Placental epithelial cell (primary cell): Measurements from ENCODE around the gene PRPSAP1. TPM values are rescaled to one million over a fixed set of nuclear protein-coding genes. Genes with fewer than 3 reads are reported as not detected.

Experiments
- small RNA-seq: library from RNA; depleted of rRNA; stranded (forward); fragments of <200 nt; gene quantifications from one replicate; pipeline ENCODE3, GENCODE V24; 2012
- total RNA-seq: library from RNA; depleted of rRNA; stranded (reverse); fragments of >200 nt; gene quantifications from 2 replicates; pipeline ENCODE4 v1.2.3, GENCODE V29; 2012

PRPSAP1 gene
- 76.9 and 231 TPM in 2 replicates for total RNA-seq

GRCh38 chr17:76353599-76354316 is at the start of gene PRPSAP1:
PRPSAP1 (minus strand) TSS chr17:76353916; CDS start chr17:76353703, 213 bp downstream.

GRCh38 chr17:76384222-76384986 is 30.7 kb upstream of the PRPSAP1 start, which contains the start of gene SPHK1:
SPHK1 (plus strand) TSS chr17:76384609; CDS start chr17:76385645, 1,036 bp downstream.

GRCh38 chr17:76307966-76308338 is 45.8 kb downstream of the PRPSAP1 start, which contains the start of gene QRICH2:
QRICH2 (minus strand) TSS chr17:76308276; CDS start chr17:76307998, 278 bp downstream.

GRCh38 chr17:76264755-76265623 is 88.7 kb downstream of the PRPSAP1 start, which contains the start of gene UBALD2:
UBALD2 (plus strand) TSS chr17:76265348; CDS start chr17:76265506, 158 bp downstream.

Small RNA genes lying within 50 kb of the gene (small RNA-seq; reads per million reads assigned to genes)
- not detected for gene RF00019
- not detected for gene RNU6-24P

Other genes starting within 250 kb of the PRPSAP1 start
- 0.22 TPM in 1 of 2 replicates, not detected in the other for gene FOXJ1, start 212.7 kb downstream of the PRPSAP1 start, total RNA-seq
- 0.22 and 0.79 TPM in 2 replicates for gene RNF157, start 113.4 kb downstream of the PRPSAP1 start, total RNA-seq
- 2.7 and 4.9 TPM in 2 replicates for gene UBALD2, start 88.6 kb downstream of the PRPSAP1 start, total RNA-seq
- 3.8 and 12.2 TPM in 2 replicates for gene QRICH2, start 45.6 kb downstream of the PRPSAP1 start, total RNA-seq
- 62.8 and 90.7 TPM in 2 replicates for gene SPHK1, start 30.7 kb upstream of the PRPSAP1 start, total RNA-seq
- 11.2 and 17.3 TPM in 2 replicates for gene UBE2O, start 99.2 kb upstream of the PRPSAP1 start, total RNA-seq
- gene AANAT, start 113.7 kb upstream of the PRPSAP1 start, total RNA-seq, result 0.79 TPM in 1 of 2 replicates, not detected in the other
- 11.0 and 15.8 TPM in 2 replicates for gene RHBDF2, start 147.5 kb upstream of the PRPSAP1 start, total RNA-seq
- 1.2 and 2.0 TPM in 2 replicates for gene CYGB, start 183.8 kb upstream of the PRPSAP1 start, total RNA-seq
- gene PRCD, start 186.1 kb upstream of the PRPSAP1 start, total RNA-seq, result 0.43 TPM in 1 of 2 replicates, not detected in the other
- gene ST6GALNAC2, start 231.9 kb upstream of the PRPSAP1 start, total RNA-seq, result 8.6 and 20.8 TPM in 2 replicates